ENCODE results near the gene TAP2. TPM values are rescaled to one million over a fixed set of nuclear protein-coding genes. Genes with fewer than 3 reads are reported as not detected.

The TAP2 gene
- polyA plus RNA-seq, 2 of the 4 experiments (the other 2 are of a cell fraction), result 11.4 to 15.9 TPM

GRCh38 chr6:32854376-32855178, 16.0 kb upstream of the TAP2 start (continued):
- TF ChIP-seq MAZ (IDR thresholded peaks at IDR 0.05; ENCODE audit: borderline replicate concordance, low read depth, low read length), result no peak

DNA sequence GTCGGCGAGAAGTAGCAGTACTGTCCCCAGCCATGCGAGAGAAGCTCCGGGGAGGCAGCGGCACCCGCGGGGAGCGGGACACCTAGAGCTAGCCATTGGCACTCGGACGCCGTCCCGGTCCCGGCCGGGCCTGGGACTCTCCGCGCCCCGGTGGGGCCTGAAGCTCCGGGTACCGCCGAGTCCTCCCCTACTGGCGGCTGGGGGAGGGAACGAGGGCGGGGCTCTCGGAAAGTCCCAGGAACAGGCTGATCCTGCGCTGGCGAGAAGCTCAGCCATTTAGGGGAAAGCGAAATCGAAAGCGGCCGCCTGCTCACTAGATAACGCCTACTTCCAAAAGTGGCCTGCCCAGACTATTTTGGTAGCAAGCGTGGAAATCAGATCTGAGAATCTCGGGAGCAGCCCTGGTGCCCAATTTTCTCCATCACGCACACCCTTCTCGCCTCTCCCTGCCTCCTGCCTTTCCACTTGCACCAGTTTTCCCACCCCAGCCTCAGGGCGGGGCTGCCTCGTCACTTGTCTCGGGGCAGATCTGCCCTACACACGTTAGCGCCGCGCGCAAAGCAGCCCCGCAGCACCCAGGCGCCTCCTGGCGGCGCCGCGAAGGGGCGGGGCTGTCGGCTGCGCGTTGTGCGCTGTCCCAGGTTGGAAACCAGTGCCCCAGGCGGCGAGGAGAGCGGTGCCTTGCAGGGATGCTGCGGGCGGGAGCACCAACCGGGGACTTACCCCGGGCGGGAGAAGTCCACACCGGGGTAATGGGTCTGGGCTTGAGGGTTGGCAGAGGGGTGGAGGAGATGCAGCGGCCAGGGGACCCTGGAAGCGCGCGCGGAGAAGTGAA, 15.2 kb upstream of the TAP2 start, which contains the start of the genes PSMB9 and TAP1:
Gene PSMB9, plus strand, starts transcription at position 652 of the 835 bp plus-strand sequence. Its CDS starts 38 bp downstream, at position 690.
Gene TAP1, minus strand, starts transcription at position 164 of the 835 bp plus-strand sequence. Its CDS starts 68 bp downstream, at position 96.
- FAIRE-seq (no peak), DNase-seq (ENCODE audit: low read depth in 1 of 2, low spot score in 1 of 2) (peak; percentile 85 to 90), ATAC-seq (peak; percentile 92 to 94)
- 1% methylated on average over 16 of the region's 68 CpGs for WGBS (ENCODE audit: missing lambda C conversion rate)
- POLR2A ChIA-PET, result interaction anchor here (1.2 to 2.5 kb wide), 4 partner anchors 9 to 118 kb away, joined by 4 to 30 read pairs (median 14); partner anchors contain the start of genes HLA-DMB, PSMB8 and TAP2
- Histone ChIP-seq H3K4me2 (peak within 1 kb of the TSS; percentile 92), H3K4me1 (peaks cover 9% of the 10 kb centered on the region; the same call in 2 of the 3 replicates), H3K27ac (peak within 1 kb of the TSS; percentile 95 to 96), H3K9me3 (no peaks in the 10 kb centered on the region), H3K4me3 (peak within 1 kb of the TSS; percentile 61)
- CTCF ChIA-PET, result interaction anchor here (0.8 to 9.4 kb wide), 10 partner anchors 11 to 131 kb away, joined by 3 to 225 read pairs (median 4); partner anchors contain the start of genes PSMB8 and TAP2
- no peak for TF ChIP-seq FOSB (CRISPR knock-in tag; IDR thresholded peaks at IDR 0.05)
- TF ChIP-seq KDM5A (IDR thresholded peaks at IDR 0.05), result no peak
- no peak for TF ChIP-seq HOXB5 (CRISPR knock-in tag; IDR thresholded peaks at IDR 0.05)
- TF ChIP-seq, protein P1, sequence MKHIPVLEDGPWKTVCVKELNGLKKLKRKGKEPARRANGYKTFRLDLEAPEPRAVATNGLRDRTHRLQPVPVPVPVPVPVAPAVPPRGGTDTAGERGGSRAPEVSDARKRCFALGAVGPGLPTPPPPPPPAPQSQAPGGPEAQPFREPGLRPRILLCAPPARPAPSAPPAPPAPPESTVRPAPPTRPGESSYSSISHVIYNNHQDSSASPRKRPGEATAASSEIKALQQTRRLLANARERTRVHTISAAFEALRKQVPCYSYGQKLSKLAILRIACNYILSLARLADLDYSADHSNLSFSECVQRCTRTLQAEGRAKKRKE (CRISPR knock-in tag; IDR thresholded peaks at IDR 0.05; ENCODE audit: low read depth), result no peak
- TF ChIP-seq JUN (IDR thresholded peaks at IDR 0.05), result no peak
- TF ChIP-seq CHD2 (IDR thresholded peaks at IDR 0.05; ENCODE audit: low read length, partially characterized antibody), result no peak
- no peak for TF ChIP-seq NR3C1 (IDR thresholded peaks at IDR 0.05)
- TF ChIP-seq, protein P2, sequence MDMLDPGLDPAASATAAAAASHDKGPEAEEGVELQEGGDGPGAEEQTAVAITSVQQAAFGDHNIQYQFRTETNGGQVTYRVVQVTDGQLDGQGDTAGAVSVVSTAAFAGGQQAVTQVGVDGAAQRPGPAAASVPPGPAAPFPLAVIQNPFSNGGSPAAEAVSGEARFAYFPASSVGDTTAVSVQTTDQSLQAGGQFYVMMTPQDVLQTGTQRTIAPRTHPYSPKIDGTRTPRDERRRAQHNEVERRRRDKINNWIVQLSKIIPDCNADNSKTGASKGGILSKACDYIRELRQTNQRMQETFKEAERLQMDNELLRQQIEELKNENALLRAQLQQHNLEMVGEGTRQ (IDR thresholded peaks at IDR 0.05), result no peak
- no peak for TF ChIP-seq RNF2 (IDR thresholded peaks at IDR 0.05; ENCODE audit: borderline replicate concordance, low read depth)
- no peak for TF ChIP-seq POLR2AphosphoS2 (conservative IDR thresholded peaks at IDR 0.05; ENCODE audit: low read length)
- TF ChIP-seq GATA3 (IDR thresholded peaks at IDR 0.05; ENCODE audit: borderline replicate concordance), result no peak
- no peak for TF ChIP-seq CHD4 (IDR thresholded peaks at IDR 0.05; ENCODE audit: borderline replicate concordance)
- no peak for TF ChIP-seq MAFK (IDR thresholded peaks at IDR 0.05; ENCODE audit: partially characterized antibody)
- no peak for TF ChIP-seq KDM1A (IDR thresholded peaks at IDR 0.05; ENCODE audit: low read depth)
- TF ChIP-seq EP300 (IDR thresholded peaks at IDR 0.05), result no peak
- no peak for TF ChIP-seq RARB (CRISPR knock-in tag; IDR thresholded peaks at IDR 0.05)
- TF ChIP-seq BHLHE40 (IDR thresholded peaks at IDR 0.05; ENCODE audit: low read depth, low read length), result no peak
- peak; percentile 65; the same call in 1 of the 2 replicates for TF ChIP-seq PHF8 (IDR thresholded peaks at IDR 0.05; ENCODE audit: borderline replicate concordance, low read depth)
- TF ChIP-seq FOSL2 (IDR thresholded peaks at IDR 0.05), result no peak
- TF ChIP-seq FOSL2 (CRISPR knock-in tag; IDR thresholded peaks at IDR 0.05), result no peak
- no peak for TF ChIP-seq HEYL (CRISPR knock-in tag; IDR thresholded peaks at IDR 0.05)
- TF ChIP-seq BCL3 (IDR thresholded peaks at IDR 0.05), result 0 out of 3 replicates have a peak, but pooled peaks have one; percentile 23
- TF ChIP-seq REST (IDR thresholded peaks at IDR 0.05), result peak; percentile 58; the same call in 1 of the 2 replicates
- no peak for TF ChIP-seq HDAC2 (IDR thresholded peaks at IDR 0.05)
- TF ChIP-seq, protein P3, sequence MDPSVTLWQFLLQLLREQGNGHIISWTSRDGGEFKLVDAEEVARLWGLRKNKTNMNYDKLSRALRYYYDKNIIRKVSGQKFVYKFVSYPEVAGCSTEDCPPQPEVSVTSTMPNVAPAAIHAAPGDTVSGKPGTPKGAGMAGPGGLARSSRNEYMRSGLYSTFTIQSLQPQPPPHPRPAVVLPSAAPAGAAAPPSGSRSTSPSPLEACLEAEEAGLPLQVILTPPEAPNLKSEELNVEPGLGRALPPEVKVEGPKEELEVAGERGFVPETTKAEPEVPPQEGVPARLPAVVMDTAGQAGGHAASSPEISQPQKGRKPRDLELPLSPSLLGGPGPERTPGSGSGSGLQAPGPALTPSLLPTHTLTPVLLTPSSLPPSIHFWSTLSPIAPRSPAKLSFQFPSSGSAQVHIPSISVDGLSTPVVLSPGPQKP (IDR thresholded peaks at IDR 0.05; ENCODE audit: low read depth, low read length), result no peak
- no peak for TF ChIP-seq PBX3 (IDR thresholded peaks at IDR 0.05)
- TF ChIP-seq ZC3H11A (IDR thresholded peaks at IDR 0.05), result no peak
- TF ChIP-seq POLR2A (IDR thresholded peaks at IDR 0.05; ENCODE audit: low read length), result peak; percentile 47
